ENCODE data around the gene ZBTB26.
"Not testable (repeated sequence)": the region's sequence is repeated elsewhere in the genome, so short reads cannot be mapped to it uniquely, and the experiment has no call there.

Gene ZBTB26

DNA sequence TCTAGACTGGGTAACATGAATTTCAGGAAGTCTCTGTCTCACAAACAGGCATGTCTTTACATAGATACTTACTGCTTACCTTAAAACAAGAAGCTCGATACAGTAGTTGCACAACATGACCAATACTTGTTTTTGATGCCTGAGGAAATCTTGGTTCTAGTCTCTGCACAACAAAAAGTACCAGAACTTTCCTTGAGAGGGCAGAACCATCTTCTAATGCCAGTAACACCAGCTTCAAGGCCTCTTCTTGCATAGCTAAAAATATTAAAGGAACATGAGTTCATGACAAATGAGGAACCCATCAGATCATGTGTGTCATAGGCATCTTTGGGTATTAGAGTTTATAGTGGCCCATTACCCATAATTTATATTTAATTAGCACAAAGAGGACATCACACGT, 48.2 kb downstream of the ZBTB26 start:
- Histone ChIP-seq H3K4me2 (ENCODE audit: low read depth, low read length, poor library complexity, severe bottlenecking) (no peak overlapping the region), H3K36me3 (ENCODE audit: low read length) (peaks cover 41% of the 10 kb centered on the region), H3K9me2 (replicated peaks; ENCODE audit: insufficient read depth, low read length) (no peaks in the 10 kb centered on the region), H3F3A (ENCODE audit: insufficient read depth) (0 out of 2 replicates have a peak, but pooled peaks cover 5% of the 10 kb centered on the region), H4K20me1 (ENCODE audit: low read depth, low read length) (no peaks in the 10 kb centered on the region), H2AFZ (ENCODE audit: low read depth, low read length, severe bottlenecking) (no peak overlapping the region), H3K9me3 (ENCODE audit: insufficient read depth, low read length) (no peaks in the 10 kb centered on the region), H3K9ac (ENCODE audit: low read length) (no peak overlapping the region), H3K27me3 (ENCODE audit: low read length) (no peaks in the 10 kb centered on the region), H3K79me2 (ENCODE audit: insufficient read depth, low read length) (no peaks in the 10 kb centered on the region), H3K27ac (ENCODE audit: low read depth, low read length) (no peak overlapping the region), H3K4me3 (ENCODE audit: insufficient read depth, low read length, poor library complexity, severe bottlenecking) (no peak overlapping the region)
- TF ChIP-seq EZH2phosphoT487 (conservative IDR thresholded peaks at IDR 0.05; ENCODE audit: low read length) = no peak

DNA sequence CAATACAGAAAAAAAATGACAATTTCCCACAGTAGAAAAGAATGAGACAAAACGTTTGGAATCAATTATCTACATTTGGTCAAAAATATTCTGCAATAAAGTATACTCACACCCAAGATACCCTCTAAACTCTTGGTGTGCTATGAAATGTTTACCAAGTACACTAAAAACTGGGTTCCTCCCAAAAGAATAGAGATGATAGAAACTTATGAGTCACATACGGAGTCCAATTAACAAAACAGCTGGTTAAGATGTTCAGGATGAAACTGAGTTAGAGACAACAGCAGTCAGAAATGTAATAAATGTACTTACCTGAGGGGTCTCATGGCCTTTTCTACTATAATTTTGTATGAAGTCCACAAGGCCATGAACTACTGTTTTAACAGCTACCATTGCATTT, 51.9 kb downstream of the ZBTB26 start:
- Histone ChIP-seq H3K9me2 (replicated peaks; ENCODE audit: insufficient read depth, low read length) (no peaks in the 10 kb centered on the region), H3K27me3 (ENCODE audit: low read length) (no peaks in the 10 kb centered on the region), H3K27ac (ENCODE audit: low read depth, low read length) (no peak overlapping the region), H3K4me3 (ENCODE audit: insufficient read depth, low read length, poor library complexity, severe bottlenecking) (no peak overlapping the region), H3K4me2 (ENCODE audit: low read depth, low read length, poor library complexity, severe bottlenecking) (no peak overlapping the region), H3K36me3 (ENCODE audit: low read length) (peaks cover 57% of the 10 kb centered on the region), H3K9me3 (ENCODE audit: insufficient read depth, low read length) (no peaks in the 10 kb centered on the region), H4K20me1 (ENCODE audit: low read depth, low read length) (no peaks in the 10 kb centered on the region), H3F3A (ENCODE audit: insufficient read depth) (no peaks in the 10 kb centered on the region), H3K9ac (ENCODE audit: low read length) (no peak overlapping the region), H2AFZ (ENCODE audit: low read depth, low read length, severe bottlenecking) (no peak overlapping the region), H3K79me2 (ENCODE audit: insufficient read depth, low read length) (no peaks in the 10 kb centered on the region)
- no peak for TF ChIP-seq EZH2phosphoT487 (conservative IDR thresholded peaks at IDR 0.05; ENCODE audit: low read length)
- TF ChIP-seq, protein P1, sequence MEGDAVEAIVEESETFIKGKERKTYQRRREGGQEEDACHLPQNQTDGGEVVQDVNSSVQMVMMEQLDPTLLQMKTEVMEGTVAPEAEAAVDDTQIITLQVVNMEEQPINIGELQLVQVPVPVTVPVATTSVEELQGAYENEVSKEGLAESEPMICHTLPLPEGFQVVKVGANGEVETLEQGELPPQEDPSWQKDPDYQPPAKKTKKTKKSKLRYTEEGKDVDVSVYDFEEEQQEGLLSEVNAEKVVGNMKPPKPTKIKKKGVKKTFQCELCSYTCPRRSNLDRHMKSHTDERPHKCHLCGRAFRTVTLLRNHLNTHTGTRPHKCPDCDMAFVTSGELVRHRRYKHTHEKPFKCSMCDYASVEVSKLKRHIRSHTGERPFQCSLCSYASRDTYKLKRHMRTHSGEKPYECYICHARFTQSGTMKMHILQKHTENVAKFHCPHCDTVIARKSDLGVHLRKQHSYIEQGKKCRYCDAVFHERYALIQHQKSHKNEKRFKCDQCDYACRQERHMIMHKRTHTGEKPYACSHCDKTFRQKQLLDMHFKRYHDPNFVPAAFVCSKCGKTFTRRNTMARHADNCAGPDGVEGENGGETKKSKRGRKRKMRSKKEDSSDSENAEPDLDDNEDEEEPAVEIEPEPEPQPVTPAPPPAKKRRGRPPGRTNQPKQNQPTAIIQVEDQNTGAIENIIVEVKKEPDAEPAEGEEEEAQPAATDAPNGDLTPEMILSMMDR (IDR thresholded peaks at IDR 0.05; ENCODE audit: insufficient read depth, low read length, poor library complexity, severe bottlenecking) = no peak

GRCh38 chr9:122875523-122875922, 55.8 kb downstream of the ZBTB26 start:
- no peak overlapping the region for H3K4me2 ChIP-seq (ENCODE audit: low read depth, low read length, poor library complexity, severe bottlenecking)
- no peak overlapping the region for H3K4me3 ChIP-seq (ENCODE audit: insufficient read depth, low read length, poor library complexity, severe bottlenecking)
- H3F3A ChIP-seq (ENCODE audit: insufficient read depth) = no peaks in the 10 kb centered on the region
- no peaks in the 10 kb centered on the region for H3K79me2 ChIP-seq (ENCODE audit: insufficient read depth, low read length)
- H3K9me3 ChIP-seq (ENCODE audit: insufficient read depth, low read length) = no peaks in the 10 kb centered on the region
- no peak overlapping the region for H3K27ac ChIP-seq (ENCODE audit: low read depth, low read length)
- no peaks in the 10 kb centered on the region for H3K9me2 ChIP-seq (replicated peaks; ENCODE audit: insufficient read depth, low read length)
- no peak overlapping the region for H3K9ac ChIP-seq (ENCODE audit: low read length)
- H3K27me3 ChIP-seq (ENCODE audit: low read length) = no peaks in the 10 kb centered on the region
- TF ChIP-seq, protein P1 (IDR thresholded peaks at IDR 0.05; ENCODE audit: insufficient read depth, low read length, poor library complexity, severe bottlenecking) = no peak
- TF ChIP-seq EZH2phosphoT487 (conservative IDR thresholded peaks at IDR 0.05; ENCODE audit: low read length) = no peak
- peaks cover 47% of the 10 kb centered on the region for H3K36me3 ChIP-seq (ENCODE audit: low read length)
- H4K20me1 ChIP-seq (ENCODE audit: low read depth, low read length) = no peaks in the 10 kb centered on the region
- no peak overlapping the region for H2AFZ ChIP-seq (ENCODE audit: low read depth, low read length, severe bottlenecking)

GRCh38 chr9:122867276-122867675, 64.0 kb downstream of the ZBTB26 start:
- not testable (repeated sequence) for H4K20me1 ChIP-seq (ENCODE audit: low read depth, low read length); H2AFZ ChIP-seq (ENCODE audit: low read depth, low read length, severe bottlenecking); H3K9ac ChIP-seq (ENCODE audit: low read length); H3K27me3 ChIP-seq (ENCODE audit: low read length); H3F3A ChIP-seq (ENCODE audit: insufficient read depth); H3K9me2 ChIP-seq (replicated peaks; ENCODE audit: insufficient read depth, low read length); H3K27ac ChIP-seq (ENCODE audit: low read depth, low read length); H3K4me2 ChIP-seq (ENCODE audit: low read depth, low read length, poor library complexity, severe bottlenecking); H3K4me3 ChIP-seq (ENCODE audit: insufficient read depth, low read length, poor library complexity, severe bottlenecking); H3K9me3 ChIP-seq (ENCODE audit: insufficient read depth, low read length); H3K79me2 ChIP-seq (ENCODE audit: insufficient read depth, low read length)
- peaks cover 15% of the 10 kb centered on the region; the same call in 1 of the 2 replicates for H3K36me3 ChIP-seq (ENCODE audit: low read length)

All from SU-DHL-6 (cell line).